ENCODE data around the gene RYR3. TPM values are rescaled to one million over a fixed set of nuclear protein-coding genes. Genes with fewer than 3 reads are reported as not detected.

RYR3 gene
- total RNA-seq, 2 experiments from 2014 or later, result 0.06 to 0.32 TPM

DNA sequence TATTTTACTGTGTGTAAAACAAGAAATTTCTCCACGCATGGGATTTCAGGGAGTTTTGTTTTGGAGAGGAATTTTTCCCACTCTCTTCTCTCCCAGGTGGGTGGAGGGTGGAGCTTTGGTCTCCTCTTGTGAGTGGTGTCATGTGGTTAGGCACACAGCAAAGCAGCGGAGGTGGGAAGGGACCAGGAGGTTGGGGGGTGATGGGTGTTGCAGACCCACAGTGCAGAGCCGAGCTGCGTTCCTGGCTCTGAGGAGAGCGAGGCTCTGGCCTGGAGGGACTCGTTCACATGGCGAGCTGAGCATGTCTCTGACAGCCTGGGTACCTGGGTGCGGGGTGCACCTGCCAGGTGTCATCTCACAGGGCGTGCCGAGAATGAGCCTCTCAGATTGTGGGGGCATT, 87.8 kb downstream of the RYR3 start:
- Histone ChIP-seq H3K9me3 (ENCODE audit: low read length) (no peaks in the 10 kb centered on the region), H3K4me2 (ENCODE audit: low read length) (no peak overlapping the region), H3K4me3 (ENCODE audit: low read depth, low read length, poor library complexity, severe bottlenecking) (no peak overlapping the region), H3K79me2 (ENCODE audit: insufficient read depth, low read depth, low read length) (no peaks in the 10 kb centered on the region), H2AFZ (ENCODE audit: low read length) (no peak overlapping the region), H3K27ac (ENCODE audit: low read depth, low read length, poor library complexity, severe bottlenecking) (no peak overlapping the region), H4K20me1 (ENCODE audit: insufficient read depth, low read length) (no peaks in the 10 kb centered on the region), H3K36me3 (ENCODE audit: insufficient read depth, low read length) (no peaks in the 10 kb centered on the region), H3K9me2 (ENCODE audit: insufficient read depth, low read length) (no peaks in the 10 kb centered on the region), H3K4me1 (ENCODE audit: insufficient read depth, low read length, poor library complexity, severe bottlenecking) (no peaks in the 10 kb centered on the region)
- no peak for DNase-seq (ENCODE audit: low spot score)
- no TSS peak for BruUV-seq (replicated peaks)
- ChIA-PET CTCF (ENCODE audit: unreplicated experiment) (no interaction called here), POLR2A (interaction anchor here (0.6 to 1.5 kb wide), 3 partner anchors 41 to 358 kb away, joined by 3 to 5 read pairs (median 4); no protein-coding TSS in a partner anchor)
- TF ChIP-seq, protein P1, sequence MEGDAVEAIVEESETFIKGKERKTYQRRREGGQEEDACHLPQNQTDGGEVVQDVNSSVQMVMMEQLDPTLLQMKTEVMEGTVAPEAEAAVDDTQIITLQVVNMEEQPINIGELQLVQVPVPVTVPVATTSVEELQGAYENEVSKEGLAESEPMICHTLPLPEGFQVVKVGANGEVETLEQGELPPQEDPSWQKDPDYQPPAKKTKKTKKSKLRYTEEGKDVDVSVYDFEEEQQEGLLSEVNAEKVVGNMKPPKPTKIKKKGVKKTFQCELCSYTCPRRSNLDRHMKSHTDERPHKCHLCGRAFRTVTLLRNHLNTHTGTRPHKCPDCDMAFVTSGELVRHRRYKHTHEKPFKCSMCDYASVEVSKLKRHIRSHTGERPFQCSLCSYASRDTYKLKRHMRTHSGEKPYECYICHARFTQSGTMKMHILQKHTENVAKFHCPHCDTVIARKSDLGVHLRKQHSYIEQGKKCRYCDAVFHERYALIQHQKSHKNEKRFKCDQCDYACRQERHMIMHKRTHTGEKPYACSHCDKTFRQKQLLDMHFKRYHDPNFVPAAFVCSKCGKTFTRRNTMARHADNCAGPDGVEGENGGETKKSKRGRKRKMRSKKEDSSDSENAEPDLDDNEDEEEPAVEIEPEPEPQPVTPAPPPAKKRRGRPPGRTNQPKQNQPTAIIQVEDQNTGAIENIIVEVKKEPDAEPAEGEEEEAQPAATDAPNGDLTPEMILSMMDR (conservative IDR thresholded peaks at IDR 0.05; ENCODE audit: low read length), result no peak
- no peak for TF ChIP-seq EZH2phosphoT487 (IDR thresholded peaks at IDR 0.05; ENCODE audit: borderline replicate concordance, low read depth, low read length)
- intact Hi-C loops (cut with micrococcal nuclease; ENCODE audit: unreplicated experiment), result no loop called here

DNA sequence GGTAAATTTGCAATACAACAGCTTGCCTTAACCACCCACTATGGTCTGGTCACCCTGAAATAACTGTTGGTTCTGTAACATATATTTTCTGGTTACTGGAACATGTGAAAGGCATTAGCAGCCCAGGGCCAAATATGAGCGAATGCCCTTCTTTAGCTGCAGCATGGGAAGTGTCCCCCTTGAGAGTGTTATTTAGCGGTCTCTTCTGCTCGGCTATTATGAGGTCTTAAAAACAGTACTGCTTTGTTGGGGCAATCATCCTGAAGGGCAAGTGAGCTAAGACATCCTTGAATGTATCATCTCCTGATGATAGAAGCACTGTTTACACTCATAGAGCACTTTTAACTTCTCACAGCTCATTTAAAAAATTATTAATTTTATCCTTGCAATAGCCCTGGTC, 90.2 kb downstream of the RYR3 start:
- no peak overlapping the region for H3K27ac ChIP-seq (ENCODE audit: low read depth, low read length, poor library complexity, severe bottlenecking)
- H3K9me3 ChIP-seq (ENCODE audit: low read length), result no peaks in the 10 kb centered on the region
- CTCF ChIA-PET (ENCODE audit: unreplicated experiment), result no interaction called here
- no peaks in the 10 kb centered on the region for H3K36me3 ChIP-seq (ENCODE audit: insufficient read depth, low read length)
- intact Hi-C loops (cut with micrococcal nuclease; ENCODE audit: unreplicated experiment), result no loop called here
- POLR2A ChIA-PET, result interaction anchor here (1.1 kb wide), 1 partner anchor 13 kb away, joined by 3 read pairs; no protein-coding TSS in a partner anchor
- H3K4me2 ChIP-seq (ENCODE audit: low read length), result no peak overlapping the region
- no peaks in the 10 kb centered on the region for H3K79me2 ChIP-seq (ENCODE audit: insufficient read depth, low read depth, low read length)
- H4K20me1 ChIP-seq (ENCODE audit: insufficient read depth, low read length), result no peaks in the 10 kb centered on the region
- no TSS peak for BruUV-seq (replicated peaks)
- no peak for DNase-seq (ENCODE audit: low spot score)
- TF ChIP-seq EZH2phosphoT487 (IDR thresholded peaks at IDR 0.05; ENCODE audit: borderline replicate concordance, low read depth, low read length), result no peak
- TF ChIP-seq, protein P1 (conservative IDR thresholded peaks at IDR 0.05; ENCODE audit: low read length), result no peak
- H2AFZ ChIP-seq (ENCODE audit: low read length), result no peak overlapping the region
- no peaks in the 10 kb centered on the region for H3K9me2 ChIP-seq (ENCODE audit: insufficient read depth, low read length)
- no peak overlapping the region for H3K4me3 ChIP-seq (ENCODE audit: low read depth, low read length, poor library complexity, severe bottlenecking)
- no peaks in the 10 kb centered on the region for H3K4me1 ChIP-seq (ENCODE audit: insufficient read depth, low read length, poor library complexity, severe bottlenecking)

DNA sequence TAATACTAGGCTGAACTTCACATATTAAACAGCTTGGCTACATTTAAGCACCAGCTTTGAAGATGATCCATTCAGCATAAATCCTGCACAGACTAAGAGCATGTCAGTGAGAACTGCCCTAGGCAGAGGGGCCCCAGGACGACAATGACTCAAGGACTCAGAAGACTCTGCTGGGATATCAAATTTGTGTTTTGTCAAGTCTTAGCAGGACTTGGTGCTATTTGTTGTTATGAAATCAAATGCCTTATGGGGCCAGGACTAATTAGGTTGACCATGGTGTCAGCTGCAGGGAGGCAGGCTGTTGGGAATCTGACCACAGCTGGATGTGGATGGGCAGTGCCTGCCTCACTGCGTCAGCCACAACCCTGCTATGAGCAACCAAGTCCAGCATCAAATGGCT, 91.8 kb downstream of the RYR3 start:
- Histone ChIP-seq H3K4me3 (ENCODE audit: low read depth, low read length, poor library complexity, severe bottlenecking) (no peak overlapping the region), H3K9me2 (ENCODE audit: insufficient read depth, low read length) (no peaks in the 10 kb centered on the region), H3K36me3 (ENCODE audit: insufficient read depth, low read length) (no peaks in the 10 kb centered on the region), H3K79me2 (ENCODE audit: insufficient read depth, low read depth, low read length) (no peaks in the 10 kb centered on the region), H3K4me1 (ENCODE audit: insufficient read depth, low read length, poor library complexity, severe bottlenecking) (no peaks in the 10 kb centered on the region), H3K4me2 (ENCODE audit: low read length) (no peak overlapping the region), H2AFZ (ENCODE audit: low read length) (no peak overlapping the region), H3K27ac (ENCODE audit: low read depth, low read length, poor library complexity, severe bottlenecking) (no peak overlapping the region), H3K9me3 (ENCODE audit: low read length) (no peaks in the 10 kb centered on the region), H4K20me1 (ENCODE audit: insufficient read depth, low read length) (no peaks in the 10 kb centered on the region)
- intact Hi-C loops (cut with micrococcal nuclease; ENCODE audit: unreplicated experiment), result no loop called here
- no TSS peak for BruUV-seq (replicated peaks)
- no peak for TF ChIP-seq EZH2phosphoT487 (IDR thresholded peaks at IDR 0.05; ENCODE audit: borderline replicate concordance, low read depth, low read length)
- TF ChIP-seq, protein P1 (conservative IDR thresholded peaks at IDR 0.05; ENCODE audit: low read length), result no peak
- ChIA-PET POLR2A (no interaction called here), CTCF (ENCODE audit: unreplicated experiment) (no interaction called here)
- no peak for DNase-seq (ENCODE audit: low spot score)

Data from OCI-LY7 (cell line).